Osteocyte (in vitro differentiated cells): ENCODE data around the gene PIK3R3. TPM values are rescaled to one million over a fixed set of nuclear protein-coding genes. Genes with fewer than 3 reads are reported as not detected.
A peak's percentile ranks its signal among the peaks of the same experiment; 100 is the strongest.

Source experiments
- DNase-seq: peaks from one replicate; pipeline ENCODE4 v3.0.0; 2021; ENCODE audit warnings: mixed read lengths; ENCODE audit not compliant: unreplicated experiment; ENCODE audit errors: extremely low spot score
- H3K27ac Mint-ChIP-seq: one replicate; pipeline ENCODE4 v1.8.0; 2021; ENCODE audit warnings: mild to moderate bottlenecking, mixed read lengths; ENCODE audit not compliant: unreplicated experiment
- H3K27me3 Mint-ChIP-seq: one replicate; pipeline ENCODE4 v1.8.0; 2021; ENCODE audit warnings: mixed read lengths; ENCODE audit not compliant: unreplicated experiment
- H3K36me3 Mint-ChIP-seq: one replicate; pipeline ENCODE4 v1.8.0; 2021; ENCODE audit warnings: mixed read lengths; ENCODE audit not compliant: unreplicated experiment
- H3K4me1 Mint-ChIP-seq: one replicate; pipeline ENCODE4 v1.8.0; 2021; ENCODE audit warnings: mixed read lengths; ENCODE audit not compliant: unreplicated experiment
- H3K4me3 Mint-ChIP-seq: one replicate; pipeline ENCODE4 v1.8.0; 2021; ENCODE audit warnings: mild to moderate bottlenecking, moderate library complexity, mixed read lengths; ENCODE audit not compliant: unreplicated experiment
- H3K9me3 Mint-ChIP-seq: one replicate; pipeline ENCODE4 v1.8.0; 2021; ENCODE audit warnings: mixed read lengths; ENCODE audit not compliant: unreplicated experiment
- total RNA-seq: library from RNA; stranded (reverse); gene quantifications from 2 replicates; pipeline ENCODE4 v1.2.1, GENCODE V29; 2021
- TF ChIP-seq, protein P1 (sequence below): fragments of 200-600 bp; sonication (generic); IDR thresholded peaks from 2 replicates; pipeline ENCODE4 v1.5.0; 2021; ENCODE audit warnings: antibody characterized with exemption, mild to moderate bottlenecking, moderate library complexity

Gene PIK3R3
- total RNA-seq, 1 donor from 2014 or later, result 33.2 TPM

DNA sequence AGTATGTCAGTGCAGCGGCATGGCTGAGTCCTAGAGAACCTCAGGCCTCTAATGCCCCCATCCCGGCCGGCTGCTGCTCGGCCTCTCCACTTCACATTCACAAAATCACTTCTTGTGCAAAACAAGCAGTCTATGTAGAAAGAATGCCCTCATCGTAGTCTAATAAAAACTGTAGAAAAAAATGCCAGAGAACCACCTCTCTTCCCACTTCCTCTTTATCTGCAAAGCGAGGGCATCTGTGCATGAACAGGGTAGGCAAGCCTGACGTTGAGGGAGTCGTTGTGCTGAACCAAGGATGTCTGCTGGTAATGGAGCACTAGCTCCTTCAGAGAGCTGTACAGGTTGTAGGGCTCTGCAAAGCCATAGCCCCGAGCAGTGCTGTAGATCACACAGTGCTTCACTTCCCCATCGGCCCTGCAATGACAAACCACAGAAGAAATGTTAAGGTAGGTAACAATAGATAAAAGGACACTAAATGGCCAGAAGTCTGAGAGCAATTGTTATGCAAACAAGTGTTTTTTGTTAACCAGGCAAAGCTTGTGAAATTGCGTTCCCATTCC lies 88.9 kb downstream of the PIK3R3 start:
- Mint-ChIP-seq H3K36me3 (peaks cover 29% of the 10 kb centered on the region), H3K4me1 (peaks cover 16% of the 10 kb centered on the region), H3K9me3 (no peaks in the 10 kb centered on the region), H3K27me3 (no peaks in the 10 kb centered on the region), H3K27ac (no peak overlapping the region), H3K4me3 (no peak overlapping the region)
- TF ChIP-seq, protein P1, sequence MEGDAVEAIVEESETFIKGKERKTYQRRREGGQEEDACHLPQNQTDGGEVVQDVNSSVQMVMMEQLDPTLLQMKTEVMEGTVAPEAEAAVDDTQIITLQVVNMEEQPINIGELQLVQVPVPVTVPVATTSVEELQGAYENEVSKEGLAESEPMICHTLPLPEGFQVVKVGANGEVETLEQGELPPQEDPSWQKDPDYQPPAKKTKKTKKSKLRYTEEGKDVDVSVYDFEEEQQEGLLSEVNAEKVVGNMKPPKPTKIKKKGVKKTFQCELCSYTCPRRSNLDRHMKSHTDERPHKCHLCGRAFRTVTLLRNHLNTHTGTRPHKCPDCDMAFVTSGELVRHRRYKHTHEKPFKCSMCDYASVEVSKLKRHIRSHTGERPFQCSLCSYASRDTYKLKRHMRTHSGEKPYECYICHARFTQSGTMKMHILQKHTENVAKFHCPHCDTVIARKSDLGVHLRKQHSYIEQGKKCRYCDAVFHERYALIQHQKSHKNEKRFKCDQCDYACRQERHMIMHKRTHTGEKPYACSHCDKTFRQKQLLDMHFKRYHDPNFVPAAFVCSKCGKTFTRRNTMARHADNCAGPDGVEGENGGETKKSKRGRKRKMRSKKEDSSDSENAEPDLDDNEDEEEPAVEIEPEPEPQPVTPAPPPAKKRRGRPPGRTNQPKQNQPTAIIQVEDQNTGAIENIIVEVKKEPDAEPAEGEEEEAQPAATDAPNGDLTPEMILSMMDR, result no peak
- DNase-seq, result no peak

DNA sequence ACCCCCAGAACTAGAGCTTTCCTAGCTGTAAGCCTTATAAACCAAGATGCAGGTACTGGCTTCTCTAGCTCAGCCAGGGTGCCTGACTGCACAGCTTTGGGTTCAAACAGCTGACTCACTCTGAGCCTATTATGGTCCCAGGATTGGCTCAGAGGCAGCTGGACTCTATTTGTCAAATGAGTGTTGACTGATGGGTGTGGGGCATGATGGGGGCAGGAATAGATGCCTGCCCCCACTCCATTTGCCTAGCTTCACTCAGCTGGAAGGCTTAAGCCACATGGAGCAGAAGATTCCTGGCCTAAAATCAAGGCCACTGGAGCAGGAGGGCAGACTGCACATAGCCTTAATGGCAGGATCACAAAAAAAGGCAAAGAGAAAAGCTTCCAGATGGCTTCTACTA lies 90.5 kb downstream of the PIK3R3 start:
- no peak overlapping the region for H3K27ac Mint-ChIP-seq
- H3K36me3 Mint-ChIP-seq, result peaks cover 26% of the 10 kb centered on the region
- H3K4me1 Mint-ChIP-seq, result peaks cover 15% of the 10 kb centered on the region
- no peaks in the 10 kb centered on the region for H3K27me3 Mint-ChIP-seq
- DNase-seq, result no peak
- H3K9me3 Mint-ChIP-seq, result no peaks in the 10 kb centered on the region
- H3K4me3 Mint-ChIP-seq, result no peak overlapping the region
- TF ChIP-seq, protein P1, result no peak

DNA sequence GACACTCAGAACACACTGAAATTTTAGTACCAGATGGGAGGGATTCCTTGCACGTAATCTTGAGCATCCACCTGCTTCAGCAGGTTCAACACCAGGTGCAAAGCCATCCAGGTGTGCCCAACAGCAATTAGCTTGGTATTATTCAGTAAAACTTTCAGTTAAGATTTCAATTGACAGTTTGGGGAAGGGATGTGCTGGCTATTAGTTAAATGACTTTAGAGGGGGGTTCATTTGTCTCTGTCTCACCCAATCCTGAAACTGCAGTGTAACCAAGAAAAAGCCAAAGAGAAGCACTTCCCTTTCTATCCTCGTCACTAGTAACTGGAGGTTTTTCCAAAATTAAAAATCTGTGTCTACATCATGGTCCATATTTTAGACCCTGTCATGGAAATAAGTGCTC lies 90.9 kb downstream of the PIK3R3 start:
- H3K9me3 Mint-ChIP-seq, result no peaks in the 10 kb centered on the region

DNA sequence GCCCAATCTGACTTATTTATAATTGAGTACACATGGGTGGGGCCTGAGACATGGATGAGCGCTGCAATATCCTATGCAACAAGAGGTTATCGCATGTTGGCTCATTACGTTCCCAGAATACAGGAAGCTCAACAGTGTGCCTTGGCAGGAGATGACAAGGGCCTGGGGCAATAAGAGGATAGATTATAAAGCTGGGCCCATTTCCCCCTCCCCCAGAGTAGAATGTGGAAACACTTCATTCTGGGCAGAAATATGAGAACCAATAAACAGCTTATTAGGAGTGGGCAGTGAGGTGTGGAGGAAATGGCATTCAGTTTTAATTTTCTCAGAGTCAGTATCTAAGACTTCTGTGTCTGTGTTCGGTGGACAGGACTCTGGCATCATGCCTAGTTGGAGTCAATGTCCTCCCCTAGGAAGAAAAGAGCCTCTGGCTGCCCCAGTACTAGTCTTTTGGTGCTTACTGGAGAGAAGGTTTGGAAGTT lies 92.8 kb downstream of the PIK3R3 start:
- peaks cover 10% of the 10 kb centered on the region for H3K4me1 Mint-ChIP-seq
- H3K36me3 Mint-ChIP-seq, result peaks cover 26% of the 10 kb centered on the region
- H3K27ac Mint-ChIP-seq, result no peak overlapping the region
- no peaks in the 10 kb centered on the region for H3K9me3 Mint-ChIP-seq
- no peak overlapping the region for H3K4me3 Mint-ChIP-seq
- no peaks in the 10 kb centered on the region for H3K27me3 Mint-ChIP-seq
- TF ChIP-seq, protein P1, result no peak
- DNase-seq, result no peak

More for the DNA sequence above, 90.9 kb downstream of the PIK3R3 start:
- Mint-ChIP-seq H3K27ac (no peak overlapping the region), H3K4me1 (peaks cover 11% of the 10 kb centered on the region), H3K4me3 (no peak overlapping the region), H3K27me3 (no peaks in the 10 kb centered on the region), H3K36me3 (peaks cover 26% of the 10 kb centered on the region)
- DNase-seq, result no peak
- TF ChIP-seq, protein P1, result no peak

DNA sequence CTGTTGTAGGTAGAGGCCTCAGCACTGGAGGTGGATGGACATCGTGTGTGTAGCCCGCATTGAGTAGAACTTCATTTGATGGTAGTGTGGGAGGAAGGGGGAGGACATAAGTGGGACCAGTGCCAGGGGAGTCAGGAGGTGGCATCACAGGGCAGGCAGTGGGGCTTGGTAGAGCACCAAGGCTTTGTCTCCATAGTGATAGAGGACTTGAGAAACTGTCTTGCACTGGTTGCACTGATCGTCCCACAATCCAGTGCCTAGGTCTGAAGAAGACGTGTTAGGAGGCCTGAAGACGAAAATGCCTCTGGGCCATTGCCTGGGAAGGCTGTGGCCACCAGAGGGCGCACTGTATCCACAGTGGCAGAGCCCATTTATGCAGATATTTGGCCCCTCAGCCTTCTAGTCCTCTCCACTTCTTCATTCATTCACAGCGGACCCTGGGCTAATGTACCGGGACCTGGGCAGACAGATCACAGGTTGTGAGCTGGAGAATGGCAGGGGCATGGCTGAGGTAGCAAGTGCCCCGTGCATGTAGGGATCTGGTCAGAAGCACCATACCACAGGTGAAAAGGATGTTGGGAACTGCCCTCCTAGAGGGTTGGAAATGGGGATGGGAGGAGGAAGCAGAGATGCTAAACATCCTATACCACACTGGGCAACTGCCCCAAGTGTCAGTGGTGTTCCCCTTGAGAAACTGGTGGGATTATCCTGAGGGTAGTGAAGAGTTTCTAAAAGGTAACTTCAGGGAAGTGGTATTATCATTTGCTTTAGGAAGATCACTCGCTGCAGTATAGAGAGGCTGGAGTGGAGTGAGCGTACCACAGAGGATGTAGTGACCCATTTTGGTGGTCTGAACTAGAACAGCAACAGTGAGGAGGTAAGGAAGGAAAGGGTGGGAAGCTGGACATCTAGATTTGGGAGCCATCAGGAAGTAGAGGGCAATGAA lies 95.3 kb downstream of the PIK3R3 start:
- Mint-ChIP-seq H3K27me3 (no peaks in the 10 kb centered on the region), H3K9me3 (no peaks in the 10 kb centered on the region), H3K27ac (no peak overlapping the region), H3K4me1 (peaks cover 3% of the 10 kb centered on the region), H3K4me3 (no peak overlapping the region), H3K36me3 (peaks cover 15% of the 10 kb centered on the region)
- peak; percentile 94 for DNase-seq
- TF ChIP-seq, protein P1, result peak; percentile 97
